ENCODE measurements around the gene TCERG1L. TPM values are rescaled to one million over a fixed set of nuclear protein-coding genes. Genes with fewer than 3 reads are reported as not detected.

The TCERG1L gene
- total RNA-seq, 2 donors from 2014 or later = 4.0 to 4.2 TPM

GRCh38 chr10:131269776-131270460 lies 41.6 kb downstream of the TCERG1L start:
- 29 to 40% methylated on average over 17 of the region's 17 CpGs for WGBS, 2 donors

GRCh38 chr10:131267814-131268095 lies 43.8 kb downstream of the TCERG1L start:
- 60 to 90% methylated on average over 1 to 6 of the region's 6 CpGs for WGBS, 2 donors
- DNase-seq = no peak
- Histone ChIP-seq H3K27ac (no peak overlapping the region), H3K36me3 (replicated peaks in 1 of 2; ENCODE audit: insufficient read depth in 1 of 2, low read depth in 2 of 2) (no peaks in the 10 kb centered on the region), H3K9me3 (no peaks in the 10 kb centered on the region), H3K4me1 (peaks cover 10% of the 10 kb centered on the region), H3K27me3 (no peaks in the 10 kb centered on the region), H3K4me3 (no peak overlapping the region)
- intact Hi-C loops (cut with DNase I) = no loop called here
- TF ChIP-seq POLR2A (IDR thresholded peaks at IDR 0.05) = no peak
- TF ChIP-seq, protein P1, sequence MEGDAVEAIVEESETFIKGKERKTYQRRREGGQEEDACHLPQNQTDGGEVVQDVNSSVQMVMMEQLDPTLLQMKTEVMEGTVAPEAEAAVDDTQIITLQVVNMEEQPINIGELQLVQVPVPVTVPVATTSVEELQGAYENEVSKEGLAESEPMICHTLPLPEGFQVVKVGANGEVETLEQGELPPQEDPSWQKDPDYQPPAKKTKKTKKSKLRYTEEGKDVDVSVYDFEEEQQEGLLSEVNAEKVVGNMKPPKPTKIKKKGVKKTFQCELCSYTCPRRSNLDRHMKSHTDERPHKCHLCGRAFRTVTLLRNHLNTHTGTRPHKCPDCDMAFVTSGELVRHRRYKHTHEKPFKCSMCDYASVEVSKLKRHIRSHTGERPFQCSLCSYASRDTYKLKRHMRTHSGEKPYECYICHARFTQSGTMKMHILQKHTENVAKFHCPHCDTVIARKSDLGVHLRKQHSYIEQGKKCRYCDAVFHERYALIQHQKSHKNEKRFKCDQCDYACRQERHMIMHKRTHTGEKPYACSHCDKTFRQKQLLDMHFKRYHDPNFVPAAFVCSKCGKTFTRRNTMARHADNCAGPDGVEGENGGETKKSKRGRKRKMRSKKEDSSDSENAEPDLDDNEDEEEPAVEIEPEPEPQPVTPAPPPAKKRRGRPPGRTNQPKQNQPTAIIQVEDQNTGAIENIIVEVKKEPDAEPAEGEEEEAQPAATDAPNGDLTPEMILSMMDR (IDR thresholded peaks at IDR 0.05) = no peak
- no peak for ATAC-seq

More at GRCh38 chr10:131269776-131270460, 41.6 kb downstream of the TCERG1L start:
- H3K4me3 ChIP-seq = no peak overlapping the region
- no peaks in the 10 kb centered on the region for H3K36me3 ChIP-seq (replicated peaks in 1 of 2; ENCODE audit: insufficient read depth in 1 of 2, low read depth in 2 of 2)
- DNase-seq (no peak), ATAC-seq (no peak)
- TF ChIP-seq, protein P1 (IDR thresholded peaks at IDR 0.05) = no peak
- no peak for TF ChIP-seq POLR2A (IDR thresholded peaks at IDR 0.05)
- no peak overlapping the region for H3K27ac ChIP-seq
- H3K4me1 ChIP-seq = peaks cover 10% of the 10 kb centered on the region
- no peaks in the 10 kb centered on the region for H3K27me3 ChIP-seq
- intact Hi-C loops (cut with DNase I) = no loop called here
- no peaks in the 10 kb centered on the region for H3K9me3 ChIP-seq

- Histone ChIP-seq H3K27ac (no peak overlapping the region), H3K9me3 (no peaks in the 10 kb centered on the region), H3K36me3 (replicated peaks in 1 of 2; ENCODE audit: insufficient read depth in 1 of 2, low read depth in 2 of 2) (no peaks in the 10 kb centered on the region), H3K27me3 (no peaks in the 10 kb centered on the region), H3K4me1 (peaks cover 10% of the 10 kb centered on the region), H3K4me3 (no peak overlapping the region)
- TF ChIP-seq, protein P1 (IDR thresholded peaks at IDR 0.05) = no peak
- ATAC-seq (no peak), DNase-seq (no peak)
- WGBS, 2 donors = 74 to 79% methylated on average over 6 to 14 of the region's 14 CpGs
- intact Hi-C loops (cut with DNase I) = no loop called here
These were observed 44.3 kb downstream of the TCERG1L start for GRCh38 chr10:131266936-131267813.

DNA sequence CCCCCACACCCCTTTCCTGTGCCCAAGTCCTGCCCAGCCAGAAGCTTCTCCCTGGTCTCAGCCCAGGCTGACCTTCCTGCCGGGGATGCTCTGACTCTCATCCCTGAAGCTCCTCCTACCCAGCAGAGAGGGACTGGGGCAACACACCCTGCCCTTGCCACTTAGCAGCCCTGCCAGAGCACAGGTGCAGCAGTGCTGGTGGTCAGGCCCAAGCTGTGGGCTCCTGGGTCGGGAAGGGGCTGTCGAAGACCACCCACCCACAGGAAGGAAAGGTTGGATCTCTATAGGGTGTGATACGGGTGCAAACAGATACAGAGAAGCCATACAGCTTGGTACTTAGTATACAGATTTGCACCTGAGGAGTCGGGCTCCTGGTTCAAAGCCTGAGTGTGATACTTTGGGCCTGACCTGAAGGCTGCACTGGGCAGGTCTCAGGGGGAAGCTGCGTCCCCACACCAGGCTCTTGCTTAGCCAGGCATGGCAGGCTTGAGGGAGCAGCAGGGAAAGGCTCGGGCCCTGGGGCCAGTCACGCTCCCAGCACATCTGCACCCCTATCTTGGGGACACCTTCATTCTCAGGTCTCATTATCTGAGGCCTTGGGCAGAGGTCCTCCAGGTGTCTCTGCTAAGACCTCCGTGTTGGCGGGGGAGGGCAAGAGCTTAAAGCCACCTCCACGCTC lies 47.3 kb downstream of the TCERG1L start:
- WGBS, 2 donors = 71 to 77% methylated on average over 4 to 10 of the region's 11 CpGs
- DNase-seq (no peak), ATAC-seq (no peak)
- H3K27me3 ChIP-seq = no peaks in the 10 kb centered on the region
- TF ChIP-seq, protein P1 (IDR thresholded peaks at IDR 0.05) = no peak
- no peak for TF ChIP-seq POLR2A (IDR thresholded peaks at IDR 0.05)
- no peak overlapping the region for H3K4me3 ChIP-seq
- intact Hi-C loops (cut with DNase I) = no loop called here
- H3K36me3 ChIP-seq (replicated peaks in 1 of 2; ENCODE audit: insufficient read depth in 1 of 2, low read depth in 2 of 2) = no peaks in the 10 kb centered on the region
- no peaks in the 10 kb centered on the region for H3K9me3 ChIP-seq
- H3K27ac ChIP-seq = no peak overlapping the region
- H3K4me1 ChIP-seq = no peaks in the 10 kb centered on the region

All from body of pancreas (tissue), 4 donors.